Liver (tissue), 9 donors: ENCODE results near the gene THNSL1. TPM values are rescaled to one million over a fixed set of nuclear protein-coding genes. Genes with fewer than 3 reads are reported as not detected.

ENCODE experiments used
- DNase-seq: peaks from one replicate; pipeline ENCODE4 v3.0.0-alpha.2; 2017; ENCODE audit warnings: low spot score
- H3K27ac ChIP-seq, 2 donors: one replicate each; pipeline ENCODE4 v1.7.0; 2013; ENCODE audit warnings: inconsistent platforms in 2 of 2, low read length in 2 of 2, control low read depth in 1 of 2, low read depth in 1 of 2, mild to moderate bottlenecking in 1 of 2
- H3K27me3 ChIP-seq, 4 donors: one replicate each; pipeline versions ENCODE4 v1.6.1 to v1.7.0; 2013; ENCODE audit warnings: low read length in 3 of 4, inconsistent platforms in 1 of 4, mild to moderate bottlenecking in 1 of 4, moderate library complexity in 1 of 4; ENCODE audit not compliant: control insufficient read depth in 4 of 4, insufficient read depth in 4 of 4
- H3K36me3 ChIP-seq, 4 donors: one replicate each; pipeline versions ENCODE4 v1.6.1 to v1.7.0; 2013; ENCODE audit warnings: low read length in 3 of 4, mild to moderate bottlenecking in 3 of 4, low read depth in 1 of 4, moderate library complexity in 1 of 4; ENCODE audit not compliant: control insufficient read depth in 4 of 4, insufficient read depth in 3 of 4
- H3K4me1 ChIP-seq, 4 donors: one replicate each; pipeline versions ENCODE4 v1.6.1 to v1.7.0; 2013; ENCODE audit warnings: low read length in 3 of 4, mild to moderate bottlenecking in 3 of 4, moderate library complexity in 1 of 4; ENCODE audit not compliant: control insufficient read depth in 4 of 4, insufficient read depth in 4 of 4
- H3K4me3 ChIP-seq, 3 donors: one replicate each; pipeline versions ENCODE4 v1.6.1 to v1.7.0; 2013; ENCODE audit warnings: low read length in 3 of 3, control low read depth in 1 of 3, low read depth in 1 of 3, mild to moderate bottlenecking in 1 of 3
- H3K9ac ChIP-seq, 2 donors: one replicate each; pipeline ENCODE4 v1.7.0; 2013; ENCODE audit warnings: low read length in 2 of 2, mild to moderate bottlenecking in 2 of 2, moderate library complexity in 2 of 2, control low read depth in 1 of 2, low read depth in 1 of 2
- H3K9me3 ChIP-seq, 4 donors: one replicate each; pipeline versions ENCODE4 v1.6.1 to v1.7.0; 2013; ENCODE audit warnings: low read length in 3 of 4; ENCODE audit not compliant: control insufficient read depth in 4 of 4
- EGR1 ChIP-seq, 2 donors: IDR thresholded peaks; 2 replicates each; pipeline ENCODE4 v1.6.1; 2016 to 2018; ENCODE audit warnings: antibody characterized with exemption in 2 of 2, low read depth in 2 of 2
- FOXA2 ChIP-seq: IDR thresholded peaks from 2 replicates; pipeline ENCODE4 v1.6.1; 2016; ENCODE audit warnings: antibody characterized with exemption
- HNF4A ChIP-seq, 2 donors: conservative IDR thresholded peaks; 2 replicates each; pipeline ENCODE4 v1.6.1; 2016; ENCODE audit warnings: antibody characterized with exemption in 2 of 2, mild to moderate bottlenecking in 2 of 2
- JUND ChIP-seq, 2 donors: IDR thresholded peaks; 2 replicates each; pipeline ENCODE4 v1.6.1; 2016; ENCODE audit warnings: antibody characterized with exemption in 2 of 2
- NR2F2 ChIP-seq: IDR thresholded peaks from 2 replicates; pipeline ENCODE4 v1.6.1; 2016; ENCODE audit warnings: antibody characterized with exemption
- RAD21 ChIP-seq, 2 donors: IDR thresholded peaks; 2 replicates each; pipeline ENCODE4 v1.6.1; 2016; ENCODE audit warnings: antibody characterized with exemption in 2 of 2, mild to moderate bottlenecking in 2 of 2
- RXRA ChIP-seq, 2 donors: IDR thresholded peaks; 2 replicates each; pipeline ENCODE4 v1.6.1; 2017 to 2018; ENCODE audit warnings: antibody characterized with exemption in 2 of 2, mild to moderate bottlenecking in 1 of 2
- SP1 ChIP-seq: IDR thresholded peaks from 2 replicates; pipeline ENCODE4 v1.6.1; 2018; ENCODE audit warnings: antibody characterized with exemption, mild to moderate bottlenecking
- TAF1 ChIP-seq: conservative IDR thresholded peaks from 2 replicates; pipeline ENCODE4 v1.6.1; 2016; ENCODE audit warnings: antibody characterized with exemption, mild to moderate bottlenecking
- YY1 ChIP-seq: IDR thresholded peaks from 2 replicates; pipeline ENCODE4 v1.6.1; 2016; ENCODE audit warnings: antibody characterized with exemption, mild to moderate bottlenecking
- WGBS: extraction: QIAGEN DNeasy Blood & Tissue Kit; methylation state at CpG from one replicate; pipeline ENCODE4 v1.1.7; 2013; 5-methylcytosine and 5-hydroxymethylcytosine counted together
- polyA plus RNA-seq, 2 donors: library from polyadenylated mRNA; stranded (reverse) in 1 of 2; unstranded in 1 of 2; fragments of 200-250 nt in 1 of 2; fragments of >200 nt in 1 of 2; fragmentation: Nextera tagmentation in 1 of 2; extraction: Ambion mirVana in 1 of 2; gene quantifications; one replicate each; pipeline versions ENCODE4 v1.2.1 to v1.2.3, GENCODE V29; 2013 to 2015
- total RNA-seq, 2 donors: library from RNA; depleted of rRNA; stranded (reverse); fragments of >200 nt; gene quantifications; one replicate each; pipeline ENCODE4 v1.2.3, GENCODE V29; 2014
- TF ChIP-seq, protein P1 (sequence below): IDR thresholded peaks from 2 replicates; pipeline ENCODE4 v1.6.1; 2016; ENCODE audit warnings: antibody characterized with exemption
- TF ChIP-seq, protein P2 (sequence below): IDR thresholded peaks from 2 replicates; pipeline ENCODE4 v1.6.1; 2016; ENCODE audit warnings: antibody characterized with exemption
- TF ChIP-seq, protein P3 (sequence below): IDR thresholded peaks from 2 replicates; pipeline ENCODE4 v1.6.1; 2016; ENCODE audit warnings: antibody characterized with exemption, mild to moderate bottlenecking
- TF ChIP-seq, protein P4 (sequence below): IDR thresholded peaks from 2 replicates; pipeline ENCODE4 v1.6.1; 2016; ENCODE audit warnings: antibody characterized with exemption
- donor health status: healthy.
- donor health status: healthy.
- donor health status: healthy.
- donor health status: healthy.
- donor health status: healthy.

Gene THNSL1, protein sequence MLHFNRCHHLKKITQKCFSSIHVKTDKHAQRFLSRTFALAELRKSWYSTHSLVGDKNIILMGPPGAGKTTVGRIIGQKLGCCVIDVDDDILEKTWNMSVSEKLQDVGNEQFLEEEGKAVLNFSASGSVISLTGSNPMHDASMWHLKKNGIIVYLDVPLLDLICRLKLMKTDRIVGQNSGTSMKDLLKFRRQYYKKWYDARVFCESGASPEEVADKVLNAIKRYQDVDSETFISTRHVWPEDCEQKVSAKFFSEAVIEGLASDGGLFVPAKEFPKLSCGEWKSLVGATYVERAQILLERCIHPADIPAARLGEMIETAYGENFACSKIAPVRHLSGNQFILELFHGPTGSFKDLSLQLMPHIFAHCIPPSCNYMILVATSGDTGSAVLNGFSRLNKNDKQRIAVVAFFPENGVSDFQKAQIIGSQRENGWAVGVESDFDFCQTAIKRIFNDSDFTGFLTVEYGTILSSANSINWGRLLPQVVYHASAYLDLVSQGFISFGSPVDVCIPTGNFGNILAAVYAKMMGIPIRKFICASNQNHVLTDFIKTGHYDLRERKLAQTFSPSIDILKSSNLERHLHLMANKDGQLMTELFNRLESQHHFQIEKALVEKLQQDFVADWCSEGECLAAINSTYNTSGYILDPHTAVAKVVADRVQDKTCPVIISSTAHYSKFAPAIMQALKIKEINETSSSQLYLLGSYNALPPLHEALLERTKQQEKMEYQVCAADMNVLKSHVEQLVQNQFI
- total RNA-seq (1 to 10 TPM; 8.0 to 8.2 TPM), polyA plus RNA-seq (1 to 10 TPM; 5.0 to 7.5 TPM)

DNA sequence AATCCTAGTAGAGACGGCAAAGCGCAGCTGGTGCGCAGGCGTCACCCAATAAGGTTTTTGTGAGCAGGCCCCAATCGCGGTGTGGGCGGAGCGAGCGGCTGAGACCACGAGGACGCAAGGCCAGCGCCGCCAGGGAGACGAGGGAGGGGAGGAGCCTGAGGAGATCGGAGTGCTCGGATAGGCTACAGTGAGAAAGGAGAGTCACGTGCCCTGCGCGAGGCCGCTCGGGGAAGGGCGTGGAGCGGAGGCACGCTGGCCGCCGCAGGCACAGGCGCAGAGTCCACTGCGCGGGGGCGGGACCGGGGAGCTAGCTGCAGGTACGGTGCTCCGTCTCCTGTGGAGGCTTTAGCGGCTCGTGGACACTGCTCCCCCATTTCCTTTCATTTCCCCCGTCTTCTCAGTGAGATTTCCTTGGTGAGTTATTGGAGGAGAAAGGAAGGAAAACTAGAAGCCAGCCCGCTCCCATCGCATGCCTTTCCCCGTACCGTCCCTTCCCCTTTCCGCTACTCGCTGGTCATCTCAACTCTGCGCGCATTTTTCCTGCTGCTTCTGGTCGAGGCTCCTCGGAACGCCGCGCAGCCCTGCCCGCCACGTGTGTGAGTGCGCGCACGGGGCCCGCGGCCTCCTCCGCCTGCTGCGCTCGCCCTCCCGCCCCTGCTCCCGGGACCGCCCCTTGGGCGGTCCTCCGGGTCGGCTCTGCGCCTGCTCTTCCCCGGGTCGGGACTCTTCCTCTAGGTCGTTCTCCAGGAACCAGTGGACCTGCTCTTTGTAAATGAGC lies at the start of gene THNSL1:
THNSL1 (plus strand) TSS at position 237 of the 778 bp plus-strand sequence. CDS start 6,612 bp downstream, outside the sequence.
- H3K9ac ChIP-seq = peak within 1 kb of the TSS; percentile 91 to 99
- no peaks in the 10 kb centered on the region for H3K27me3 ChIP-seq
- H3K27ac ChIP-seq = peak within 1 kb of the TSS; percentile 97 to 99
- peak; percentile 93 for DNase-seq
- H3K9me3 ChIP-seq = no peaks in the 10 kb centered on the region
- under 1% methylated on average over 69 of the region's 69 CpGs for WGBS
- H3K4me1 ChIP-seq = peaks cover 3 to 14% (median 13%) of the 10 kb centered on the region in 4 donors
- peak within 1 kb of the TSS; percentile 39 to 89 (median 71) for H3K4me3 ChIP-seq
- TF ChIP-seq, protein P1, sequence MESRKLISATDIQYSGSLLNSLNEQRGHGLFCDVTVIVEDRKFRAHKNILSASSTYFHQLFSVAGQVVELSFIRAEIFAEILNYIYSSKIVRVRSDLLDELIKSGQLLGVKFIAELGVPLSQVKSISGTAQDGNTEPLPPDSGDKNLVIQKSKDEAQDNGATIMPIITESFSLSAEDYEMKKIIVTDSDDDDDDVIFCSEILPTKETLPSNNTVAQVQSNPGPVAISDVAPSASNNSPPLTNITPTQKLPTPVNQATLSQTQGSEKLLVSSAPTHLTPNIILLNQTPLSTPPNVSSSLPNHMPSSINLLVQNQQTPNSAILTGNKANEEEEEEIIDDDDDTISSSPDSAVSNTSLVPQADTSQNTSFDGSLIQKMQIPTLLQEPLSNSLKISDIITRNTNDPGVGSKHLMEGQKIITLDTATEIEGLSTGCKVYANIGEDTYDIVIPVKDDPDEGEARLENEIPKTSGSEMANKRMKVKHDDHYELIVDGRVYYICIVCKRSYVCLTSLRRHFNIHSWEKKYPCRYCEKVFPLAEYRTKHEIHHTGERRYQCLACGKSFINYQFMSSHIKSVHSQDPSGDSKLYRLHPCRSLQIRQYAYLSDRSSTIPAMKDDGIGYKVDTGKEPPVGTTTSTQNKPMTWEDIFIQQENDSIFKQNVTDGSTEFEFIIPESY = no peak
- TF ChIP-seq RXRA (IDR thresholded peaks at IDR 0.05) (no peak), NR2F2 (no peak), SP1 (peak; percentile 84), JUND (IDR thresholded peaks at IDR 0.05) (peak; percentile 3 to 9), FOXA2 (no peak), RAD21 (IDR thresholded peaks at IDR 0.05) (peak; percentile 19 to 37), TAF1 (peak; percentile 58), EGR1 (IDR thresholded peaks at IDR 0.05; ENCODE audit: low read depth in 2 of 2) (peak; percentile 94 to 96), HNF4A (conservative IDR thresholded peaks at IDR 0.05) (peak; percentile 55 to 65), YY1 (no peak)
- TF ChIP-seq, protein P2, sequence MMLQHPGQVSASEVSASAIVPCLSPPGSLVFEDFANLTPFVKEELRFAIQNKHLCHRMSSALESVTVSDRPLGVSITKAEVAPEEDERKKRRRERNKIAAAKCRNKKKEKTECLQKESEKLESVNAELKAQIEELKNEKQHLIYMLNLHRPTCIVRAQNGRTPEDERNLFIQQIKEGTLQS = no peak
- TF ChIP-seq, protein P3, sequence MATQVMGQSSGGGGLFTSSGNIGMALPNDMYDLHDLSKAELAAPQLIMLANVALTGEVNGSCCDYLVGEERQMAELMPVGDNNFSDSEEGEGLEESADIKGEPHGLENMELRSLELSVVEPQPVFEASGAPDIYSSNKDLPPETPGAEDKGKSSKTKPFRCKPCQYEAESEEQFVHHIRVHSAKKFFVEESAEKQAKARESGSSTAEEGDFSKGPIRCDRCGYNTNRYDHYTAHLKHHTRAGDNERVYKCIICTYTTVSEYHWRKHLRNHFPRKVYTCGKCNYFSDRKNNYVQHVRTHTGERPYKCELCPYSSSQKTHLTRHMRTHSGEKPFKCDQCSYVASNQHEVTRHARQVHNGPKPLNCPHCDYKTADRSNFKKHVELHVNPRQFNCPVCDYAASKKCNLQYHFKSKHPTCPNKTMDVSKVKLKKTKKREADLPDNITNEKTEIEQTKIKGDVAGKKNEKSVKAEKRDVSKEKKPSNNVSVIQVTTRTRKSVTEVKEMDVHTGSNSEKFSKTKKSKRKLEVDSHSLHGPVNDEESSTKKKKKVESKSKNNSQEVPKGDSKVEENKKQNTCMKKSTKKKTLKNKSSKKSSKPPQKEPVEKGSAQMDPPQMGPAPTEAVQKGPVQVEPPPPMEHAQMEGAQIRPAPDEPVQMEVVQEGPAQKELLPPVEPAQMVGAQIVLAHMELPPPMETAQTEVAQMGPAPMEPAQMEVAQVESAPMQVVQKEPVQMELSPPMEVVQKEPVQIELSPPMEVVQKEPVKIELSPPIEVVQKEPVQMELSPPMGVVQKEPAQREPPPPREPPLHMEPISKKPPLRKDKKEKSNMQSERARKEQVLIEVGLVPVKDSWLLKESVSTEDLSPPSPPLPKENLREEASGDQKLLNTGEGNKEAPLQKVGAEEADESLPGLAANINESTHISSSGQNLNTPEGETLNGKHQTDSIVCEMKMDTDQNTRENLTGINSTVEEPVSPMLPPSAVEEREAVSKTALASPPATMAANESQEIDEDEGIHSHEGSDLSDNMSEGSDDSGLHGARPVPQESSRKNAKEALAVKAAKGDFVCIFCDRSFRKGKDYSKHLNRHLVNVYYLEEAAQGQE = peak; percentile 72
- TF ChIP-seq, protein P4, sequence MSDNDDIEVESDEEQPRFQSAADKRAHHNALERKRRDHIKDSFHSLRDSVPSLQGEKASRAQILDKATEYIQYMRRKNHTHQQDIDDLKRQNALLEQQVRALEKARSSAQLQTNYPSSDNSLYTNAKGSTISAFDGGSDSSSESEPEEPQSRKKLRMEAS = peak; percentile 85
- H3K36me3 ChIP-seq = no peaks in the 10 kb centered on the region
